Upper lobe of right lung (tissue), 1 donor: ENCODE measurements around the gene PTPRN2. TPM values are rescaled to one million over a fixed set of nuclear protein-coding genes. Genes with fewer than 3 reads are reported as not detected.

Experiments used
- ATAC-seq: fragments of 200-7000 bp; cut with Tn5 transposase; one replicate; pipeline ENCODE4 v1.9.1; 2020; ENCODE audit warnings: mild to moderate bottlenecking, moderate library complexity
- DNase-seq: peaks from one replicate; pipeline ENCODE4 v3.0.0-alpha.2; 2020
- H3K27ac ChIP-seq: fragments of 200-600 bp; one replicate; pipeline ENCODE4 v1.8.0; 2022
- H3K27me3 ChIP-seq: fragments of 200-600 bp; one replicate; pipeline ENCODE4 v1.8.0; 2022; ENCODE audit warnings: mild to moderate bottlenecking
- H3K36me3 ChIP-seq: fragments of 200-600 bp; one replicate; pipeline ENCODE4 v1.8.0; 2022
- H3K4me1 ChIP-seq: fragments of 200-600 bp; one replicate; pipeline ENCODE4 v1.8.0; 2022
- H3K4me3 ChIP-seq: fragments of 200-600 bp; one replicate; pipeline ENCODE4 v1.8.0; 2022; ENCODE audit warnings: mild to moderate bottlenecking
- H3K9me3 ChIP-seq: fragments of 200-600 bp; one replicate; pipeline ENCODE4 v1.8.0; 2022
- CTCF ChIP-seq: fragments of 200-600 bp; IDR thresholded peaks from one replicate; pipeline ENCODE4 v1.8.0; 2022; ENCODE audit warnings: antibody characterized with exemption
- intact Hi-C: fragments of 100-400 bp; cut with DNase I; formaldehyde crosslinking; loops from one replicate; pipeline ENCODE4 v1.11.0; 2022
- total RNA-seq: library from RNA; stranded (reverse); fragmentation: NEBNext Ultra II Directional; extraction: Animal tissue kit (Norgen Biotek cat#: 25700); gene quantifications from one replicate; pipeline ENCODE4 v1.2.1, GENCODE V29; 2021
- donor health status: DM: no; HTN: yes; CAD: no; lungs with severe emphysema.

PTPRN2 gene
- total RNA-seq, 1 donor from 2014 or later: 4.9 TPM

GRCh38 chr7:157718303-157719007 lies 869.2 kb downstream of the PTPRN2 start:
- intact Hi-C loops: no loop called here
- no peak for ATAC-seq

GRCh38 chr7:157717211-157718174 lies 870.1 kb downstream of the PTPRN2 start:
- no peaks in the 10 kb centered on the region for H3K27me3 ChIP-seq
- no peak overlapping the region for H3K4me3 ChIP-seq
- no peak overlapping the region for H3K27ac ChIP-seq
- no peaks in the 10 kb centered on the region for H3K36me3 ChIP-seq
- no peaks in the 10 kb centered on the region for H3K4me1 ChIP-seq
- intact Hi-C loops: no loop called here
- no peak for TF ChIP-seq CTCF
- ATAC-seq (no peak), DNase-seq (no peak)
- H3K9me3 ChIP-seq: no peaks in the 10 kb centered on the region

More at GRCh38 chr7:157718303-157719007, 869.2 kb downstream of the PTPRN2 start:
- H3K4me3 ChIP-seq: no peak overlapping the region
- H3K9me3 ChIP-seq: no peaks in the 10 kb centered on the region
- no peak for TF ChIP-seq CTCF
- H3K4me1 ChIP-seq: no peaks in the 10 kb centered on the region
- H3K27ac ChIP-seq: no peak overlapping the region
- no peaks in the 10 kb centered on the region for H3K27me3 ChIP-seq
- H3K36me3 ChIP-seq: no peaks in the 10 kb centered on the region
- DNase-seq: no peak

GRCh38 chr7:157715938-157716280 lies 871.7 kb downstream of the PTPRN2 start:
- no peaks in the 10 kb centered on the region for H3K9me3 ChIP-seq
- no peak overlapping the region for H3K4me3 ChIP-seq
- intact Hi-C loops: no loop called here
- no peak for DNase-seq
- no peaks in the 10 kb centered on the region for H3K4me1 ChIP-seq
- H3K27ac ChIP-seq: no peak overlapping the region
- no peaks in the 10 kb centered on the region for H3K36me3 ChIP-seq
- ATAC-seq: no peak
- TF ChIP-seq CTCF: no peak
- no peaks in the 10 kb centered on the region for H3K27me3 ChIP-seq

GRCh38 chr7:157715071-157715937 lies 872.3 kb downstream of the PTPRN2 start:
- TF ChIP-seq CTCF: no peak
- Histone ChIP-seq H3K4me1 (no peaks in the 10 kb centered on the region), H3K27ac (no peak overlapping the region), H3K4me3 (no peak overlapping the region), H3K9me3 (no peaks in the 10 kb centered on the region), H3K27me3 (no peaks in the 10 kb centered on the region), H3K36me3 (no peaks in the 10 kb centered on the region)
- intact Hi-C loops: no loop called here
- DNase-seq (no peak), ATAC-seq (no peak)
